Measurements from ENCODE around the gene KLK15. TPM values are rescaled to one million over a fixed set of nuclear protein-coding genes. Genes with fewer than 3 reads are reported as not detected.
A peak's percentile ranks its signal among the peaks of the same experiment; 100 is the strongest.

The KLK15 gene
- total RNA-seq, 1 donor from 2014 or later, result not detected

GRCh38 chr19:50818859-50819472, 14.4 kb downstream of the KLK15 start:
- H4K20me1 ChIP-seq (ENCODE audit: insufficient read depth, low read length), result no peaks in the 10 kb centered on the region
- peaks cover 78% of the 10 kb centered on the region for H3K27me3 Mint-ChIP-seq (ENCODE audit: low read depth, unreplicated experiment)
- no peak for TF ChIP-seq EZH2 (IDR thresholded peaks at IDR 0.05; ENCODE audit: insufficient read depth, low read length)
- TF ChIP-seq, protein P1, sequence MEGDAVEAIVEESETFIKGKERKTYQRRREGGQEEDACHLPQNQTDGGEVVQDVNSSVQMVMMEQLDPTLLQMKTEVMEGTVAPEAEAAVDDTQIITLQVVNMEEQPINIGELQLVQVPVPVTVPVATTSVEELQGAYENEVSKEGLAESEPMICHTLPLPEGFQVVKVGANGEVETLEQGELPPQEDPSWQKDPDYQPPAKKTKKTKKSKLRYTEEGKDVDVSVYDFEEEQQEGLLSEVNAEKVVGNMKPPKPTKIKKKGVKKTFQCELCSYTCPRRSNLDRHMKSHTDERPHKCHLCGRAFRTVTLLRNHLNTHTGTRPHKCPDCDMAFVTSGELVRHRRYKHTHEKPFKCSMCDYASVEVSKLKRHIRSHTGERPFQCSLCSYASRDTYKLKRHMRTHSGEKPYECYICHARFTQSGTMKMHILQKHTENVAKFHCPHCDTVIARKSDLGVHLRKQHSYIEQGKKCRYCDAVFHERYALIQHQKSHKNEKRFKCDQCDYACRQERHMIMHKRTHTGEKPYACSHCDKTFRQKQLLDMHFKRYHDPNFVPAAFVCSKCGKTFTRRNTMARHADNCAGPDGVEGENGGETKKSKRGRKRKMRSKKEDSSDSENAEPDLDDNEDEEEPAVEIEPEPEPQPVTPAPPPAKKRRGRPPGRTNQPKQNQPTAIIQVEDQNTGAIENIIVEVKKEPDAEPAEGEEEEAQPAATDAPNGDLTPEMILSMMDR (IDR thresholded peaks at IDR 0.05; ENCODE audit: insufficient read depth, low read depth, low read length), result no peak
- H2AFZ ChIP-seq (ENCODE audit: low read depth, low read length), result no peak overlapping the region
- peaks cover 2% of the 10 kb centered on the region for H3K36me3 Mint-ChIP-seq (ENCODE audit: low read depth, unreplicated experiment)
- no peaks in the 10 kb centered on the region for H3K4me1 Mint-ChIP-seq (ENCODE audit: low read depth, unreplicated experiment)
- H3K36me3 ChIP-seq (ENCODE audit: insufficient read depth, low read length), result no peaks in the 10 kb centered on the region
- peaks cover 18% of the 10 kb centered on the region for H3K9me3 Mint-ChIP-seq (ENCODE audit: unreplicated experiment)
- no peak overlapping the region for H3K27ac ChIP-seq (ENCODE audit: low read depth, low read length)
- no peak overlapping the region for H3K4me3 Mint-ChIP-seq (ENCODE audit: unreplicated experiment)
- no peak overlapping the region for H3K4me3 ChIP-seq (ENCODE audit: insufficient read depth, low read depth, low read length)
- FAIRE-seq (no peak), DNase-seq (ENCODE audit: low read depth) (no peak)
- H3K4me2 ChIP-seq (ENCODE audit: low read length), result no peak overlapping the region
- H3K27ac Mint-ChIP-seq (ENCODE audit: unreplicated experiment), result no peak overlapping the region
- no peaks in the 10 kb centered on the region for H3K4me1 ChIP-seq (ENCODE audit: insufficient read depth, low read length)
- no peaks in the 10 kb centered on the region for H3K9me3 ChIP-seq (ENCODE audit: insufficient read depth, low read depth, low read length)
- H3K27me3 ChIP-seq (ENCODE audit: insufficient read depth, low read length), result peaks cover 5% of the 10 kb centered on the region
- no peak overlapping the region for H3K9ac ChIP-seq (ENCODE audit: low read length)
- H3K79me2 ChIP-seq (ENCODE audit: insufficient read depth, low read length), result no peaks in the 10 kb centered on the region

GRCh38 chr19:50817941-50818858, 15.2 kb downstream of the KLK15 start:
- peak overlapping the region; percentile 69 for H2AFZ ChIP-seq (ENCODE audit: low read depth, low read length)
- TF ChIP-seq, protein P1 (IDR thresholded peaks at IDR 0.05; ENCODE audit: insufficient read depth, low read depth, low read length), result no peak
- no peak for TF ChIP-seq EZH2 (IDR thresholded peaks at IDR 0.05; ENCODE audit: insufficient read depth, low read length)
- peaks cover 76% of the 10 kb centered on the region for H3K27me3 Mint-ChIP-seq (ENCODE audit: low read depth, unreplicated experiment)
- peaks cover 18% of the 10 kb centered on the region for H3K9me3 Mint-ChIP-seq (ENCODE audit: unreplicated experiment)
- no peaks in the 10 kb centered on the region for H3K4me1 Mint-ChIP-seq (ENCODE audit: low read depth, unreplicated experiment)
- H3K27ac Mint-ChIP-seq (ENCODE audit: unreplicated experiment), result no peak overlapping the region
- FAIRE-seq, result no peak
- H3K27ac ChIP-seq (ENCODE audit: low read depth, low read length), result no peak overlapping the region
- no peaks in the 10 kb centered on the region for H4K20me1 ChIP-seq (ENCODE audit: insufficient read depth, low read length)
- no peaks in the 10 kb centered on the region for H3K79me2 ChIP-seq (ENCODE audit: insufficient read depth, low read length)
- no peaks in the 10 kb centered on the region for H3K9me3 ChIP-seq (ENCODE audit: insufficient read depth, low read depth, low read length)
- H3K27me3 ChIP-seq (ENCODE audit: insufficient read depth, low read length), result peaks cover 5% of the 10 kb centered on the region
- H3K4me3 Mint-ChIP-seq (ENCODE audit: unreplicated experiment), result peak overlapping the region; percentile 50
- no peaks in the 10 kb centered on the region for H3K36me3 ChIP-seq (ENCODE audit: insufficient read depth, low read length)
- H3K4me2 ChIP-seq (ENCODE audit: low read length), result peak overlapping the region; percentile 63
- H3K4me1 ChIP-seq (ENCODE audit: insufficient read depth, low read length), result no peaks in the 10 kb centered on the region
- H3K9ac ChIP-seq (ENCODE audit: low read length), result no peak overlapping the region
- no peak overlapping the region for H3K4me3 ChIP-seq (ENCODE audit: insufficient read depth, low read depth, low read length)
- no peak for DNase-seq (ENCODE audit: low read depth)
- H3K36me3 Mint-ChIP-seq (ENCODE audit: low read depth, unreplicated experiment), result peaks cover 2% of the 10 kb centered on the region

Measured in astrocyte (in vitro differentiated cells and primary cell).